Measurements from ENCODE around the gene SLC25A41. TPM values are rescaled to one million over a fixed set of nuclear protein-coding genes. Genes with fewer than 3 reads are reported as not detected.

The SLC25A41 gene
- total RNA-seq, 1 donor from 2014 or later, result not detected

DNA sequence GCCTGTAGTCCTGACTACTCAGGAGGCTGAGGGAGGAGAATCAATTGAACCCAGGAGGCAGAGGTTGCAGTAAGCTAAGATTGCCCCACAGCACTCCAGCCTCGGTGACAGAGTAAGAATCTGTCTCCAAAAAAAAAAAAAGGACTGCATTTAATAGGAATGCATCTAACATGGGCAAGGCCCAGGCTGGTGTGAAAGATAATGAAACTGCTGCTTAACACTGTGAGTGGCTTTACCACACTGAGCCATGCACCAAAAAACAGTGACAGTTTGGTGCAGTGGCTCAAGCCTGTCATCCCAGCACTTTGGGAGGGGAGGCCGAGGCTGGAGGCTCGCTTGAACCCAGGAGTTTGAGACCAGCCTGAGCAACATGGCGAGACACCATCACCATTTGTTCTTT is 49.2 kb downstream of the SLC25A41 start:
- no peak for ATAC-seq
- Histone ChIP-seq H3K4me1 (no peaks in the 10 kb centered on the region), H3K36me3 (peaks cover 100% of the 10 kb centered on the region), H3K9me3 (no peaks in the 10 kb centered on the region), H3K27ac (no peak overlapping the region), H3K4me3 (no peak overlapping the region), H3K27me3 (ENCODE audit: low read depth) (no peaks in the 10 kb centered on the region)
- TF ChIP-seq CTCF (IDR thresholded peaks at IDR 0.05), result no peak
- DNase-seq, result no peak
- intact Hi-C loops (cut with DNase I), result no loop called here

- TF ChIP-seq CTCF (IDR thresholded peaks at IDR 0.05), result no peak
- H3K36me3 ChIP-seq, result peaks cover 93% of the 10 kb centered on the region
- DNase-seq, result no peak
These were observed 50.4 kb downstream of the SLC25A41 start for GRCh38 chr19:6383188-6383587.

DNA sequence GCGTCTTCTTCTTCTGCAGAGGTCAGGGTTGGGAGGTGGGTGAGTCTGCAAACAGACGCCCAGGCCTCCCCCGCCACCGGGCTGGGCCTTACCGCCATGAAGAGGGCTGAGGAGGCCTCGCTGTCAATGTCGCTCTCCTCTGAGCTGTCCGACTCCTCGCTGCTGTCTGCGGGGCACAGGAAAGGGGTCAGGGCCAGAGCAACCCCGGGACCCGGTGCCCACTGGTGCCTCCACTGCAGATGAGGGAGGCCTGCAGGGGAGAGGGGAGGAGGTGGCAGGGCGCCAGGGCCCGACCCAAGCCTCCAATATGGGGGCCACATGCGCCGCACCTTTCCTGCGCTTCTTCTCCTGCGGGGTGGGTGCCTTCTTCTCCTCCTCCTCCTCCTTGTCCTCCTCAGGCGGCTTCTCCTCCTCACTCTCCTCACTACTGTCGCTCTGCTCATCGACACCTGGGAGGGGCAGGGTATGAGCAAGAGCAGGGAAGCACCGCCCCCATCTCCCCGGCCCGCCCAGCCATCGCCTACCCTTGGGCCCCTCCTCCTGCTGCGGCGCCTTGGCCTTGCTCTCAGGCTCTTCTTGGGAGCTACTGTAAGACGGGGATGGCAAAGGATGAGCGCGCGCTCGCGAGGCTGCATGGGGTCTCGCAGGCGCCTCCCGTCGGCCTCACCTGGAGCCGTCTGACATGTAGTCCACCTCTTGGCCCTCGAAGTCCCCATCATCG is 52.4 kb downstream of the SLC25A41 start:
- TF ChIP-seq CTCF (IDR thresholded peaks at IDR 0.05), result no peak
- Histone ChIP-seq H3K27me3 (ENCODE audit: low read depth) (no peaks in the 10 kb centered on the region), H3K36me3 (peaks cover 73% of the 10 kb centered on the region), H3K9me3 (no peaks in the 10 kb centered on the region), H3K27ac (no peak overlapping the region), H3K4me1 (no peaks in the 10 kb centered on the region), H3K4me3 (no peak overlapping the region)
- intact Hi-C loops (cut with DNase I), result no loop called here
- ATAC-seq (no peak), DNase-seq (no peak)

More at GRCh38 chr19:6383188-6383587, 50.4 kb downstream of the SLC25A41 start:
- no peak overlapping the region for H3K27ac ChIP-seq
- no peaks in the 10 kb centered on the region for H3K9me3 ChIP-seq
- H3K27me3 ChIP-seq (ENCODE audit: low read depth), result no peaks in the 10 kb centered on the region
- H3K4me3 ChIP-seq, result no peak overlapping the region
- ATAC-seq, result no peak
- intact Hi-C loops (cut with DNase I), result no loop called here
- H3K4me1 ChIP-seq, result no peaks in the 10 kb centered on the region

DNA sequence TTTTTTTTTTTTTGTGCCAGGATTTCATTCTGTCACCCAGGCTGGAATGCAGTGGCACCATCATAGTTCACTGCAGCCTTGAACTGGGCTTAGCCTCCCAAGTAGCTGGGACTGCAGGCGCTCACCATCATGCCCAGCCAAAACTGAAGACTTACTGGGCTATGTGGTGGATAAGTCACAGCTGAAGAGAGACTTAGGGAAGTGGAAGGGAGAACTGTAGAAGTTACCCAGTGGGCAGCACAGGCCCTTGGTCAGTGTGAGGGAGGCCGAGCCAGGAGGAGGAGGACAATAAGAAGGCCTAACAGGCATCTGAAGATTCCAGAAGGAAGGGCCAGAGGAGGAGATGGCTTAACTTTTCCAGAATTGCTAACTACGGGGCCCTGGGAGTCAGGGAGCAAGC is 53.8 kb downstream of the SLC25A41 start:
- ATAC-seq (no peak), DNase-seq (no peak)
- no peak for TF ChIP-seq CTCF (IDR thresholded peaks at IDR 0.05)
- Histone ChIP-seq H3K36me3 (peaks cover 68% of the 10 kb centered on the region), H3K27ac (no peak overlapping the region), H3K27me3 (ENCODE audit: low read depth) (no peaks in the 10 kb centered on the region), H3K9me3 (no peaks in the 10 kb centered on the region), H3K4me1 (no peaks in the 10 kb centered on the region), H3K4me3 (no peak overlapping the region)
- intact Hi-C loops (cut with DNase I), result no loop called here

DNA sequence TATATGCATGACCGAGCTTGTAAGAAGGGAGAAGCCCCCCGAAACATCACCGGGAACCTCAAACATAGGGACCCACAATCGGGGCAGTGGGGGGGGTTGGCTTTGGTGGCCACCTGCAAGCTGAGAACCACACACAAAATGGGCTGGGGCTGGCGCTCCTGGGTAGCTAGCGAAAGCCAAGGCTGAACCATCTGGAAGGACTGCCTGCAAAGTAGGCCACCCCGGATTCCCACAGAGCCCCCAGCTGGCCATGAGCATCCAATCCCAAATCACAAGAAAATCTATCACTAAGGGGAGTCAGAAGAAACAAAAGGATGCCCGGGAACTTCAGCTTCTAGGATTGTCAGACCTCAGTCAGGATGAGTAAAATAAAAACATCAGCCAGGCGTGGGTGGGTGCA is 55.1 kb downstream of the SLC25A41 start:
- intact Hi-C loops (cut with DNase I), result no loop called here
- Histone ChIP-seq H3K4me1 (peaks cover 7% of the 10 kb centered on the region), H3K9me3 (no peaks in the 10 kb centered on the region), H3K27ac (no peak overlapping the region), H3K4me3 (no peak overlapping the region), H3K27me3 (ENCODE audit: low read depth) (no peaks in the 10 kb centered on the region), H3K36me3 (peaks cover 62% of the 10 kb centered on the region)
- ATAC-seq (no peak), DNase-seq (no peak)
- no peak for TF ChIP-seq CTCF (IDR thresholded peaks at IDR 0.05)

Measured in lower lobe of right lung (tissue), 2 donors.